CD1c-positive myeloid dendritic cell (primary cell): Measurements from ENCODE around the gene MYO1H.

Experiments used
- DNase-seq: peaks from one replicate; pipeline ENCODE4 v3.0.0-alpha.2; 2016; ENCODE audit errors: extremely low spot score

MYO1H gene

GRCh38 chr12:109491671-109492070 is 144.0 kb downstream of the MYO1H start:
- DNase-seq, result no peak

- no peak for DNase-seq
Observed at GRCh38 chr12:109492371-109492770, 144.7 kb downstream of the MYO1H start.

GRCh38 chr12:109493090-109493489 is 145.4 kb downstream of the MYO1H start:
- no peak for DNase-seq

GRCh38 chr12:109493938-109494337 is 146.2 kb downstream of the MYO1H start:
- no peak for DNase-seq

- DNase-seq, result no peak
Observed at GRCh38 chr12:109494348-109494881, 146.7 kb downstream of the MYO1H start.

GRCh38 chr12:109495012-109495411 is 147.3 kb downstream of the MYO1H start:
- DNase-seq, result no peak

- no peak for DNase-seq
Observed at GRCh38 chr12:109496306-109496705, 148.6 kb downstream of the MYO1H start.

- DNase-seq, result no peak
Observed at GRCh38 chr12:109497675-109498074, 150.0 kb downstream of the MYO1H start.
